Posterior cingulate gyrus (tissue), 11 donors: ENCODE data around the gene C18orf63.
"Not testable (repeated sequence)": the region's sequence is repeated elsewhere in the genome, so short reads cannot be mapped to it uniquely, and the experiment has no call there.

ENCODE experiments used
- DNase-seq, 10 donors: peaks; one replicate each; pipeline versions ENCODE4 v3.0.0 to v3.0.0-alpha.2; 2020 to 2021; ENCODE audit warnings: mixed read lengths in 3 of 10
- intact Hi-C: fragments of 100-400 bp; cut with DNase I; formaldehyde crosslinking; loops from one replicate; pipeline ENCODE4 v1.15.1; 2023

Gene C18orf63

GRCh38 chr18:74316257-74317170 is 875 bp downstream of the C18orf63 start:
- intact Hi-C loops = no loop called here
- peak in 1 of 10 donors; percentile 54 for DNase-seq

DNA sequence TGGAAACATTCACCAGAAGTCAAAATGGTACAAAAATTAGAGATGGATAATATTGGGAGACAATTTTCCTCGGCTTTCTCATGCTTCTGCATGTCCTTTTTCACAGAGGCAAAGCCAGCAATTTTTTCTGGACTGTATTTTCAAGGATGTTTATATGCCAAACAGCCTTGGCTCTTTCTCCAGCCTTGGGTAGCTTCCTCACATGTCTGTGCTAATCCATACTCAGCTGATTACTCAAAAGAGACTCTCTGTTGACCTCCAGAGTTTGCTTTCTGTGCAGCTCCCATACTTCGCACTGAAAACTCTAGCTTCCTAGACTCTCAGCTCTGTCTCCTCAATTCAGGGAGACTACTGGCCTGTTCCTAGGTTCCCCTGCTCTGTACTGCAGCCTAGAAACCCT is 10.6 kb downstream of the C18orf63 start:
- no peak for DNase-seq
- intact Hi-C loops = no loop called here

DNA sequence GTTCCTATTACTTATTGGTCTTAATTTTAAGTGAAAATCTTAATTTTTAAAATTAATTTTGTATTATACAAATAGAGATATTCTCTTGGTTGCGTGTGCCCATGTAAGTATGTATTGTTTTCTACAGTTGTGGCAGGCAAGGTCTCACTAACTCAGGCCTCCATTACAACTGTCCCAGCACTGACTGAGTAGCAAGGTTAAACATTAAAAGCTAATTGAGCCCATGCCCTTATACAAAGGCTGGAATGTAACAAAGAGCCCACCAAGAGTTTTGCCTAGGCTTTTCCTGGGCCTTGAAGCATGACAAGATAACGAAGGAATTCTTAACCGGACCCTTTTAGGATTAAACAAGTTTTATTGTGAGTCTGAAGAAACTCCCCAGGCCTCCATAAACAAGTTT is 11.2 kb downstream of the C18orf63 start:
- DNase-seq, intact Hi-C loops: not testable (repeated sequence)

DNA sequence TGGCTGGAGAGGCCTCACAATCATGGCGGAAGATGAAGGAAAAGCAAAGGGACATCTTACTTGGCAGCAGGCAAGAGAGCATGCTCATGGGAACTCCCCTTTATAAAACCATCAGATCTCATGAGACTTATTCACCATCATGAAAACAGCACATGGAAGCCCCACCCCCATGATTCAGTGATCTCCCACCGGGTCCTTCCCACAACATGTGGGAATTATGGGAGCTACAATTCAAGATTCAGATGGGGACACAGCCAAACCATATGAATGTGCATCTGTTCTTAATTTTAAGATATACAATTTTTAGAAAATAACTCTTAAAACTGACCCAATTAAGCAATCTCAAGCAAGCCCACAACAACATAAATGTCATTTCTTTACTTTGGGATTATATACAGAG is 12.6 kb downstream of the C18orf63 start:
- DNase-seq = no peak
- intact Hi-C loops = no loop called here

GRCh38 chr18:74329688-74330205 is 14.1 kb downstream of the C18orf63 start:
- intact Hi-C loops = no loop called here
- DNase-seq = no peak

GRCh38 chr18:74331404-74331803 is 15.8 kb downstream of the C18orf63 start:
- intact Hi-C loops = no loop called here
- DNase-seq = no peak

DNA sequence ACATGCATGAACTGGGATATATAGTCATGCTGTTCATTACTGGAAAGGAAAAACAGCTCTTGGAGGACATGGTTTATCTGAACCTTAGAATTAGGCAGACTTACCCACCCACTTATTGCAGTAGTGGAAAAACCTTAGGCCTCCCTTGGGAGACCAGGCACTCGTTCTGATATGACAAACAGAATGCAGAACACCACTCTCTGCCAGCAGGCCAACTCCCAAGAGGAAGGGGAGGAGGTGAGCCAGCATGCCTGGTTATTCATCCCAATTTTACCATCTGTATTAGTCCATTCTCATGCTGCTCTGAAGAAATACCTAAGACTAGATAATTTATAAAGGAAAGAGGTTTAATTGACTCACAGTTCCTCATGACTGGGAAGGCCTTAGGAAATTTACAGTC is 17.5 kb downstream of the C18orf63 start:
- DNase-seq = no peak
- intact Hi-C loops = no loop called here

DNA sequence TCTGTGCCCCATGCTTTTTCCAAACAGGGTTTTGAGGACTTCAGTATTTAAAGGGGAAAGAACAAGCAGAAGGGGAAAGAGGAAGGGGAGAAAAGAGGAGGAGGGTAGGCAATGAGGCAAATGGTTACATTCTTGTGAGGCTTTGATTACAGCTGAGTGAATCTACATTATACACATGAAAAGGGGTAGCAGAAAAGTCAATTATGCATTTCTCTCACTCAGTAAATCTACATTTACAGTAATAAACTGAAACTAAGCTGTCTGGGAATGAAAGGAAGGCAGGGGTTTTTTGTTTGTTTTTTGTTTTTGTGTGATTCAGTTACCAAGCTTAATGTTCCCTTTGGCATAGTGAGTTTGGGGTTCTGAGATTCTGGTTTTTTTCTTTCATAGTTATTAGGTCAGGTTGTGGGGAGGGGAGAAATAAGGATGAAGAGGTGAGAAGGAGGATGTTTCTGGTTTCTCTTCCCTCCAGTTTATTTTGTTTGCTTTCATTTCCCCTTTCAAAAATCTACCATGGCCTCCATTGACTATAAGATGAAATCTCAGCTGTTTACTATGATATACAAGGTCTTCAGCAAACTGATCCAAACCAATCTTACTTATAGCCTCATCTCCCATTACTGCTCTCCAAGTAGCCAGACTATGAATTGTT is 18.7 kb downstream of the C18orf63 start:
- intact Hi-C loops = no loop called here

GRCh38 chr18:74336656-74337055 is 21.0 kb downstream of the C18orf63 start:
- DNase-seq = no peak
- intact Hi-C loops = no loop called here

More for the DNA sequence above, 18.7 kb downstream of the C18orf63 start:
- DNase-seq = no peak

DNA sequence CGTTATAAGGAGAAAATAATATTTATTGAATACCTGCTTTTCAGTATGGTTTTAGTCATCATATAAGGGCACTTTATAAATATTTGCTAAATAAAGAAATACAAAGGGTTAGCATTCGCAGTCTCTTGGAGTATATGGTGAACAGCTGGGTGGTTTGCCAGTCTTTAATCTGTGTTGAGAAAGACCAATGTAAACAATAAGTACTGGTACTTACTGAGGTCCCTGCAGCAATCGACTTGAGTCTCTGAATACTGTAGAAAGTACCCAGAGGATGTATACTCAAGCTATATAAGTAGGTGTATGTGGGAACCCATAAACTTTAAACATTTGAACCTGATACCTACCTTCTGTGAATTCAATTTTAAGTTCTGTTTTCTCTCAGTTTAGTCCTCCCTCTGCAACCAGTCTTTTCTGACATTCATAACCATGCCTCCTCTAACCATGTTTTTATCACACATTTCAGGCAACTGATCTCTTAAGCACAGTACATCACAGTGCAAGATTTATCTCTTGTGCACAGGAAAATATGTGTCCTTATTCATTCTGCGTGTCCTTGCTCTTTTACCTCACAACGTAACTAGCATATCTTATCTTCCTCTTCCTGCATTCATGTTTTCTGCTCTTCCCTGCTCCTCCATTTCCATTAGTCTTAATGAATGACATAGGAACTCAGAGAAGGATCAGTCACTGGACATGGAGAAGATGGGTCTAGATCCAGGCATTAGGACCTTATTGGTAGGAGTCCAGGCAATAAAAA is 21.7 kb downstream of the C18orf63 start:
- intact Hi-C loops = no loop called here

GRCh38 chr18:74337912-74338309 is 22.3 kb downstream of the C18orf63 start:
- intact Hi-C loops = no loop called here
- no peak for DNase-seq

More for the DNA sequence above, 21.7 kb downstream of the C18orf63 start:
- no peak for DNase-seq

DNA sequence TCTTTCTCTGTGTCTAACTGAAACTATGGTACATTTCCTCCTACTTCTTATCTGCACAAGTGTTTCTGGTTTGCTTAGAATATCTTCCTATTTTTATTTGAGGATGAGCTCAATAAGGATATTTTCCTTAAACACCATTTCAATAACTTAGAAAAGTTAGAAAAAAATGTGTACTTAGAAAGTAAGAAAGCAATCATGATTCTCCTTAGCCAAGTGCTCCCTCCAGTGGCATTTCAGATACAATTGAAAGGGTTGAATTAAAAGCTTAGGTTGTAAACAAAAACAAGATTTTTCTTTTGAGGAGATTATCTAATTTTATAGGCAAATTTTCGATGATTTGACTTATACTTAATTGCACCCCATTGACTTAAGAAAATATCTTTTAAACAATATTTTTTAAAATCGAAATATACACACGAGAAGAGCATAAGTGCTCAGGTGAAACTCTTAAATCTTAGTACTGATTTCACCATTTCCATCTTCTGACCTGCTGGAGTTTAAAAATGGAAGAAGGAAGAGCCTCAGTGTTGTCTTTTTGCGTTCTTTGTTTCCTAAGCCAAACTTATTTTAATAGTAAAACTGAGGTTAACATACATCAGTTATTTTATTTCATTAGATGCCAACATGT is 26.9 kb downstream of the C18orf63 start:
- peak in 1 of 10 donors; percentile 23 for DNase-seq
- intact Hi-C loops = loop anchor here (1.0 kb wide), 1 partner anchor 146 kb away; no protein-coding TSS in a partner anchor

- intact Hi-C loops = no loop called here
- DNase-seq = no peak
Observed at GRCh38 chr18:74346206-74346605, 30.6 kb downstream of the C18orf63 start.

- no peak for DNase-seq
- intact Hi-C loops = no loop called here
Observed at GRCh38 chr18:74348581-74348980, 32.9 kb downstream of the C18orf63 start.

- DNase-seq = no peak
- intact Hi-C loops = loop anchor here (10.0 kb wide), 1 partner anchor 1903 kb away; no protein-coding TSS in a partner anchor
Observed at GRCh38 chr18:74351354-74351753, 35.7 kb downstream of the C18orf63 start.

GRCh38 chr18:74353169-74353775 is 37.6 kb downstream of the C18orf63 start:
- peak; percentile 50 to 96 (median 76) for DNase-seq
- intact Hi-C loops = loop anchor here (1.0 to 10.0 kb wide), 4 partner anchors 123 to 1902 kb away; no protein-coding TSS in a partner anchor

DNA sequence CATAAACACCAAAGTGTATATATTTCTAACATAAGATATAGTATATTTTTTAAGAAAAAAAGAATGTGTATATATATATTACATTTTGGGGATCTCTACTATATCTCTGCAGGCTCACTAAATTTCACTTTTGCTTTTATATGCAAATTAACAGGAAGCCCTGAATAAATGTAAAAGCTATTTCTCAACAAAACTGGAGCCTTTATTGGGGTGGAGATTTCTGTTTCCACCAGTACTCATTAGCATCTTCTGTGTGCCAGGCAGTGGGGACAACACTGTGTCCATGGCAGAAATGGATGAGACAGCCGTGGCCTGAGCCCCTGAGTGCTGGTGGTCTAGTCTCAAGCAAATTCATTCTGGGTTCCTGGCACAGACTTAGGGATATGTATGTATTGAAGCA is 41.3 kb downstream of the C18orf63 start:
- intact Hi-C loops = loop anchor here (10.0 kb wide), 1 partner anchor 1898 kb away; no protein-coding TSS in a partner anchor
- DNase-seq = no peak

- intact Hi-C loops = no loop called here
- DNase-seq = no peak
Observed at GRCh38 chr18:74360852-74361655, 45.4 kb downstream of the C18orf63 start.

DNA sequence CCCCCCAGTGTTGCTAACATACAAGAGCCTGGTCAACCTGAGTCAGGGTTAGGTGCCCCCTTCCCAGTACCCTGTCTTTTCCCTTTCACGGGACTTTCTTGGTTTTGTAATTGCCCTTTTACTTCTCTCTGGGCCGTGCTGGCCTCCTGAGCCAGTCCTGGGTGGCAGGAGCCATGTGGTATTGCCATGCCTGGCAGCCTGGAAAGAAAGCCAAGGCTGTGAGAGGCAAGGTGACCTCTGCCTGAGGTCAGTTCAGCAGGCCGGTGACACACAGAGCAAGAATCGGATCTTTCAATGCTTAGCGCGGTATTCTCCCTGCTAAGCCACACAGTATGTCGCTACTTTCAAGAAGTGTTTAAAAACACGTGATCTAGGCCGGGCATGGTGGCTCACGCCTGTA is 52.3 kb downstream of the C18orf63 start:
- no peak for DNase-seq
- intact Hi-C loops = no loop called here
